HG03342 (cell line): ENCODE measurements around the gene LCP1.
"Not testable (repeated sequence)": the region's sequence is repeated elsewhere in the genome, so short reads cannot be mapped to it uniquely, and the experiment has no call there.

ENCODE experiments used
- ATAC-seq: cut with Tn5 transposase; IDR thresholded peaks from one replicate; pipeline ENCODE4 v1.9.1; 2021; ENCODE audit warnings: mild to moderate bottlenecking, moderate library complexity; ENCODE audit not compliant: unreplicated experiment

Gene LCP1

GRCh38 chr13:46181840-46182490 is at the start of gene LCP1:
TSS of gene LCP1 (minus strand) at chr13:46182177. CDS start at chr13:46159662, 22,515 bp downstream.
- peak; percentile 66 for ATAC-seq

DNA sequence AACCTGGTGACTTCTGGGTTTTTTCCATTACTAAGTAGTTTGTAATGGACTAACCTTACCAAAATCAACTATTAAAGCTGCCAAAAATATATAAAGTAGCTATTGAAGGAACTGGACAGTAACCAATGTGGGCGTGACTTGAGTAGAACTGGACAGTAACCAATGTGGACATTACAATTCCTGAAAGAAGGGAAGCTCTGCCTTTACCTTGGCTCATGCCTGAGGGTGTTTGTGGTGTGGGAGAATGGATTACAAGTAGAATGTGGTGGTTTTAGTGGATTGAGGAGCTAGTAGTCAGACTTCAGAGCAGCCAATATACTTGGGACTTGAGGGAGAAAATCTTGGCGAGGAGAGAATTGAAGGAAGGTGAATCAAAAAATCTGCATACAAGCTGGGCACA is 47.3 kb upstream of the LCP1 start:
- ATAC-seq = no peak

- ATAC-seq = not testable (repeated sequence)
These were observed 38.3 kb upstream of the LCP1 start for GRCh38 chr13:46220234-46220633.

GRCh38 chr13:46214741-46215140 is 32.8 kb upstream of the LCP1 start:
- ATAC-seq = not testable (repeated sequence)

DNA sequence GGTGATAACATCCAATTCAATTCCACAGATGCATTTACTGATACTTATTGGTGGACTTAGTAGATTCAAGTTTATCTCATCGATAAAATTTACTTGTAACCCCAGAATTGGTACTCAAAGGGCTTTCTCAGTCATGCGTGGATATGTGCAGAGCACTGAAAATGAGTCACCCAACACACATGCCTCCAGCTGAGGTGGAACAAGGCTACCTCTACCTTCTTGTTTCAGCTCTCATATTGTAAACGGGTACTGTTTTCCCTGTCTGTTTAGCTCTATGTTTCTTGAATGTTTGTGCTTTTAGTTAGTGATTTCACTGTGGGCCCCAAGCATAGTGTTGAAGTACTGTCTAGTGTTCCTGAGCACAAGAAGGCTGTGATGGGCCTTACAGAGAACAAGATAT is 31.3 kb upstream of the LCP1 start:
- ATAC-seq = no peak

DNA sequence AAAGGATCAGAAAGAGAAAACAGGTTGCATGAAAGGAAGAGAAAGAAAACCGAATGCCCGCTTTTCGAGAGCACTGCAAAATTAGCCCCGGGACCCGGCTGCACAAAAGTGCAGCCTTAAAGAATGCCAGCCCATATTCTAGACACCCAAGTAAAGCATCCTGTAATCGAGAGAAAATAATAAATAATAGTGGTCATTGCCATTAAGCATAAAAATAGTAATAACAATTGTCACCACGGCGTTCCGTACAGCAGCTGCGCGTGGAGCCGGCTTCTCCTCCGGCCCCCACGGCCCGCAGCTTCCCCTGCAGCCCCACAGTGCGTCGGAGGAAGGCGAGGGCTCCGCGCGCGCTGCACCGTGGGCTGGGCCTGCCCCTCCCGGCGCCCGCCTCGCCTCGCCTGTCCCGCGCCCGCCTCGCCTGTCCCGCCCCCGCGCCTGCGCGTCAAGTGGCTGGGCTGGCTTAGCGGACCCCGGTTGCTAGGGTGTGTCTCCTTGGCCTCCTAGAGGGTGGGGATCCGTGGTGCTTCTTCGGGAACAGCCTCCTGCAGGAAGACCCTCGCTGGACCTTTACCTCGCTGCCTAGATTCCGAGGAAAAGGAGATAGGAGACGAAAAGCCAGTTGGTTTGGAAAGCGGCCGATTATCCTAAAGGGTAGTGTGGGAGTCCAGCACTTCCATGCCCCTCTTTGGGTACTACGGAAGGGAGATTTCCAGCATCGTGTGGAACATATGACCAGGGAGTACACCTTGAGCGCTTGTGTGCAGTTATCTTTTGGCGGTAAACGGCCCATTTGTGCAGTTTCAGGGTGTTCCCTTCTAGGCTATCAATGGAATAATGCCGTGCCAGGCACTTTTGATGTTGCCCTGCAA is 29.7 kb upstream of the LCP1 start, which contains the start of gene LRRC63:
Gene LRRC63, plus strand, starts transcription at position 446 of the 869 bp plus-strand sequence. CDS start 1,107 bp downstream, outside the sequence.
- peak; percentile 91 for ATAC-seq

DNA sequence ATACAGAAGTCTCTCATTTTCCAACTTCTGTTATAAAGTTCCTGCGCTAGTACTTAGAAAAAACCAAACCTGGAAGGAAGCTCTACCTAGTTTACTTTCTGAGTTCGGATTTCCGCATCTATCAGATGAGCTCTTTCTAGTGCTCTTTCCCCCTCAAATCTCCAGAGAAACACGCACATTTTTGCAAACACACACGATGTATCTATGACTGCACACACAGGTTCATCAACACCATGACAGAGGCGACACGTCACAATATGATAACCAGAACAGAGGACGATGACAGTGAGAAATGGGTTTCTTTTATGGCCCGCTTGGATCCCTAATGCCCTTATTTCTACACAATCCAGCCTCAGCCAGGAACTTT is 29.1 kb upstream of the LCP1 start:
- peak; percentile 28 for ATAC-seq

DNA sequence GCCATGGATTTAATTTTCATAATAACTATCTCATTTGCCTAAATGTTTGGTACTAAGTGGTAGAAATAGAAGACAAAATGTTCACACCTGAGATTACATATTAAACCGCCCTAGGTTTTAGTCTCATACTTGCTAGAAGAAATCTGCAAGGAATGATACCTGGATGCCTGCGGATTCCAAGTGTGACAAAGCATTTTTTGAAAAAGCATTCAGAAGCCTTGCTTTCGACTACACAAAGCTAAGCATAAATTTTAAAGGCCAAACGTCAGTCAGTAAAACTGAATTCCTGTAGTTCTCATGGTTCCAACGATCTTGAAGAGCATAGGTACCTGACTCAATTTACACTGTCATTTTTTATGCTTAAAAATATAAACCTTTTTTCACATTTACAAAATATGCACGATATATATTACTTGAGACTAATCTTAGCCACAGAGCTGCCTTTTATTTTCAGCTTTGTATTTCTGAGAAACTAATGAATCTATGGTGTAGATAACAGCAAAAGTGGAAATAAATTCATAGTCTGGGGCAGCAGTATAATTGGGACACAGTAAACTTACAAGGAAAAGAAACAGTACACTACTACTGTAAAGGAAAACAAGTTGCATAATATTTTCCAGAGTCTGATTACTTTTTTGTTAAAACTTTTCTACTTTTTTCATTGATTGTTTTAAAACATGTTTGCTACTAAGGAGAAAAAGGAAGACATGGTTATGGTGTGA is 28.5 kb upstream of the LCP1 start:
- no peak for ATAC-seq

DNA sequence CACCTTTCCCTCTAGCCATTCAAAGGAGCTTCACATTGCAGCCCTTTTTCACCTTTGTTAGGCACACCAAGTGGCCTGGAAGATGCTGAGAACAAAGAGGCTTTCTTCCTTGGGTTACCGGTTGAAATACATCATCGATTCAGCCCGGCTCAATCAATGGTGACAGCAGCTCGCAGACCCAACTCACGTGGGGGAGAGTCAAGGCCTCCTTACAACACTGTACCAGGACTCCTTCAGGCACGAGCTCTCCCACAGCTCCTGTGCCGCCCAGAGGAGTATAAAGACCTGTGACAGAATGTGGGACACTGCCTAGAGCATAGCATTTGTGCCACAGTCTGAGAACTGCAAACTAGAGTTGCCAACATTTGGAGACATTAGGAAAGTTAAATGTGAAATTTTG is 25.9 kb upstream of the LCP1 start:
- ATAC-seq = no peak

DNA sequence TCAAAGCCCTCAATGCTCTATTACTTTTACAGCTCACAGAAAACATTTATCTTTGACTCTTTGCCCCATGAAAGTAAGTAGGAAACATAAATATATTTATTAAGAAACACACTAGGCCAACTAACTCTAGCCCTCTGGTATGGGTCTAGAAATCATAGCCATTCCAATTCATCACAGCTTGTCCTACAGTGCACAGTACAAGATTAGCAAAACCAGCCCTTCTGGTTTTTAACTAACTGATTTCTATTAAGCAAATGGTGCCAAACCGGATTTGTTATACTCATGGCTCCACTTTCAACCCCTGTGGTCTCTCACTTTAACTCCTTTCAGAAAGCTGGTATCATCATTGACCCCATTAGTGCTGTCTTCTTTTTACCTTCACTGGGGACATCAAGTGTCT is 24.2 kb upstream of the LCP1 start:
- ATAC-seq = no peak

DNA sequence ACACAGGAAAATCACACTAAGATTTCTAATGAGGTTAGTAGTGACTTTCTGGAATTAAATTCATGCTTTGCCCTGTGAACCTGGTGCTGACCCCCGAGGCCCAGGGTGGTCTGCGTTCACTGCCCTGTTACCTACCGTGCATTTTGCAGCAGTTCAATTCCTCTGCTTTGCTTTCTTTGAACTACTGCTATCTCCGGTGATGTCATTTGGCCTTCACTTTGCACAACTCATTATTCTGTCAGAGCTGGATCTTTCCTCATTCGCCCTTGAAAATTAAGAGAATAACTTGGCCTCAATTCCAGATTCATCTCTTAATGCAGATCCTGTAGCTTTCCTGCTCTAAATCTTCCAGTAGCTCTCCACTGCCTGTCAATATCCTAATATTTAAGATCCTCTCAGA is 21.0 kb upstream of the LCP1 start:
- ATAC-seq = no peak

DNA sequence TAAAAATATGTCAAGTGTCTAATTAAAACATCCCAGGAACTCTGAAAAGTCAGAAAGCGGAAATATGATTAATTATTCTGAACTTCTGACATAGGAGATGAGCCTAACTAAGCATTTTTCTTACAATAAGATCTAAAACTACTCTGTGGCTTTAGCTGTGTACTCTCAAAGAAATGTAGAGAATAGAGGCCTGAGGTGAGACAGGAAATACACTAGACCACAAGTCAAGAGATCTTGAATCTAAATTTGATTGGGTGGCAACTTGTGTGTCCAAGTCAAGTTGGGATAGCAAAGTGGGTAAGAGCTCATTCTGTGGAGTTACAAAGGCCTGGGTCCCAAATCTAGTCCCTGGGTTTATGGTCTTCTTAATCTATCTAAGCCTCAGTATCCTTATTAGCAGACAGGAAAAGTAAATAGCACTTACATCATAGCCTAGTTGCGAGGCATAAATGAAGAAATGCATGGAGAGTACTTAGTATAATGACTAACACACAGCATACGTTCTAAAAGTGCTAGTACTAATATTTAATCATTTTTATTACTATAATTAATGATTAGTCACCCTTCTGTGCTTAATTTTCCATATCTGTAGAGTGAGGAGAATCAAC is 20.3 kb upstream of the LCP1 start:
- ATAC-seq = no peak

DNA sequence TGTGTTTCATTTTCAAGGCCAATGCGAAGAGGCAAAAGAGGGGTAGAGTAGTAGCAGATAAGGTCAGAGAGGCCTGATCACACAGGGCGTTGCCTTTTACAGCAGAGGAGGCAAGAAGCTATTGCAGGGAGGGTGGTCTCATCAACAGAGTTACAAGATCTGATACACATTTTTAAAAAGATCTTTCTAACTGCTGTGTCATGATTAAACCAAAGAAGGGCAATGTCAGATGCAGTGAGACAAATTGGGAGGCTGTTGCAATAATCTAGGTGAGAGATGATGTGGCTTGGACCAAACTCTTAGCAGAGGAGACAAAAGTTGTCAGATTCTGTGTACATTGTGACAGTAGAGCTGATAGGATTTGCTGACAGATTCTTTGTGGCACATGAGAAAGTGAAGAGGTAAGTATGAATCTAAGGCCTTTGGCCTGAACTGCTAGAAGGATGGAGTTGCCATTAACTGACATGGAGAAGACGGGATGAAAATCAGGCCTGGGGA is 16.8 kb upstream of the LCP1 start:
- no peak for ATAC-seq

- ATAC-seq = no peak
These were observed 15.5 kb upstream of the LCP1 start for GRCh38 chr13:46197299-46198048.

DNA sequence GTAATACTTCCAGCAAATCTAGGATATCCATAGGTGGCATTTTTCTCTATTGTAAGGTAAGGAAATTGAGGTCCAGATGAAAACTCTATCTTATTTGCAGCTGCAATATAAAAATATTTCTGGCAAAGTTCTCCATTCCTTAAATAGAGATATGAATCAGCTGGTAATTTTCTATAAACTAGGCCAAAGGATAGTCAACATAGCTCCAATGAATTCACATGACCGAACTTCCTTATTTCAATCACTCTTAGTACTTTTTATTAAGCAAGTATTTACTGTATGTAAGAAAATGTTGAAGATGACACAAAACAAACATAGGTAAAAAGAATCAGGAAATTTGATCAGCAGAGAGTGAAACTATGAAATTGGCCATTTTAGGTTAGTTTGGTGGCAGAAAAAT is 13.0 kb upstream of the LCP1 start:
- ATAC-seq = no peak

GRCh38 chr13:46192412-46192811 is 10.4 kb upstream of the LCP1 start:
- no peak for ATAC-seq

- no peak for ATAC-seq
These were observed 3.7 kb upstream of the LCP1 start for GRCh38 chr13:46185634-46186033.

DNA sequence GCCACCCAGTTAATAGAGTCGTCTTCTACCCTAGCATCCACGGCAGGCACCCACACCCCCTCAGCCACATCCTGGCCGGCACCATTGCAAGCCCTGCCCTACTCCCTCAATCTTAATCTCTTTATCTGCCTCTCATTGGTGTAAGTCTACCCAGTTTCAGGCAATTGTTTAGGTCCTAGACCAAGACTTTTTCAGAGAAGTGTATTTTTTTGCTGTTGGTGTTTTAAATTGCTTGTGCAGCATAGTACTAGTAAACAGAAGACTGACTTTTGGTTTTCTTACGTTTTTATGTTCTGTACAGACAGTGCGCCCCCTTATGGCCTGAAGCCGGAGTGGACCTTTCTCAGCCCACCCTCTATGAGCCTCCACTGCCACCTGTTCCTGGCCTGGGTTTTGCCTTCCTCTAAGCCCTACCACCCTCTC is 2.3 kb upstream of the LCP1 start:
- peak; percentile 47 for ATAC-seq

GRCh38 chr13:46183018-46183946 is 1.3 kb upstream of the LCP1 start:
- no peak for ATAC-seq
